GM04504 (cell line): Measurements from ENCODE around the gene ERAP2.
A peak's percentile ranks its signal among the peaks of the same experiment; 100 is the strongest.
"Not testable (repeated sequence)": the region's sequence is repeated elsewhere in the genome, so short reads cannot be mapped to it uniquely, and the experiment has no call there.

Experiments
- DNase-seq: peaks from one replicate; pipeline ENCODE4 v3.0.0-alpha.2; 2012; ENCODE audit warnings: low read depth

The ERAP2 gene, protein sequence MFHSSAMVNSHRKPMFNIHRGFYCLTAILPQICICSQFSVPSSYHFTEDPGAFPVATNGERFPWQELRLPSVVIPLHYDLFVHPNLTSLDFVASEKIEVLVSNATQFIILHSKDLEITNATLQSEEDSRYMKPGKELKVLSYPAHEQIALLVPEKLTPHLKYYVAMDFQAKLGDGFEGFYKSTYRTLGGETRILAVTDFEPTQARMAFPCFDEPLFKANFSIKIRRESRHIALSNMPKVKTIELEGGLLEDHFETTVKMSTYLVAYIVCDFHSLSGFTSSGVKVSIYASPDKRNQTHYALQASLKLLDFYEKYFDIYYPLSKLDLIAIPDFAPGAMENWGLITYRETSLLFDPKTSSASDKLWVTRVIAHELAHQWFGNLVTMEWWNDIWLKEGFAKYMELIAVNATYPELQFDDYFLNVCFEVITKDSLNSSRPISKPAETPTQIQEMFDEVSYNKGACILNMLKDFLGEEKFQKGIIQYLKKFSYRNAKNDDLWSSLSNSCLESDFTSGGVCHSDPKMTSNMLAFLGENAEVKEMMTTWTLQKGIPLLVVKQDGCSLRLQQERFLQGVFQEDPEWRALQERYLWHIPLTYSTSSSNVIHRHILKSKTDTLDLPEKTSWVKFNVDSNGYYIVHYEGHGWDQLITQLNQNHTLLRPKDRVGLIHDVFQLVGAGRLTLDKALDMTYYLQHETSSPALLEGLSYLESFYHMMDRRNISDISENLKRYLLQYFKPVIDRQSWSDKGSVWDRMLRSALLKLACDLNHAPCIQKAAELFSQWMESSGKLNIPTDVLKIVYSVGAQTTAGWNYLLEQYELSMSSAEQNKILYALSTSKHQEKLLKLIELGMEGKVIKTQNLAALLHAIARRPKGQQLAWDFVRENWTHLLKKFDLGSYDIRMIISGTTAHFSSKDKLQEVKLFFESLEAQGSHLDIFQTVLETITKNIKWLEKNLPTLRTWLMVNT

DNA sequence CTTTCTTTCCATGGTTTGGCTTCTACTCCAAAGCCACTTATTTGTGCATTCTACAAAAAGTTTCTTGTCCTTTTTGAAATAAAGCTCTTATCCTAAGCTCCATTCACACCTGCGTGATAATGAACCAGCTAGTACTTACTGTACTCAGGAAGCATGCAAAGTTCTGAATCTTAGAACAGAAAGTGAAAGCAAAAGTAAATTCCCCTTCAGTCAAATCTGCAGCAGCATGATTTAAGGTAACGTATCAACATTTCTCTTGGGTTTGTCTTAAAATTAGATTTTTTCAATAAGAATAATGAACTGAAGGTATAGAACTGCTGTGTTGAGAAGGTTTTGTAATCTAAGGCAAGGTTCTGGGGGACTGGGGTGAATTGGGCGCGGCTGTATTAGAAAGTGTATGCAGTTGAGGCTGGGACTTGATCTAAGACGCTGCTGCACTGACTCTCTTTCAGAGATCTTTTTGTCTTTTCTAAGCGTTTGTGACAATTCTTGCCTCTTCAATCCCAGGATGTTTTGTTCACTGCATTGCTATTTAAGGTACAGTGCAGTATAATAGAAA is at the start of gene ERAP2:
ERAP2 (plus strand) TSS at position 209 of the 559 bp plus-strand sequence. CDS start 3,186 bp downstream, outside the sequence.
- DNase-seq, result no peak

DNA sequence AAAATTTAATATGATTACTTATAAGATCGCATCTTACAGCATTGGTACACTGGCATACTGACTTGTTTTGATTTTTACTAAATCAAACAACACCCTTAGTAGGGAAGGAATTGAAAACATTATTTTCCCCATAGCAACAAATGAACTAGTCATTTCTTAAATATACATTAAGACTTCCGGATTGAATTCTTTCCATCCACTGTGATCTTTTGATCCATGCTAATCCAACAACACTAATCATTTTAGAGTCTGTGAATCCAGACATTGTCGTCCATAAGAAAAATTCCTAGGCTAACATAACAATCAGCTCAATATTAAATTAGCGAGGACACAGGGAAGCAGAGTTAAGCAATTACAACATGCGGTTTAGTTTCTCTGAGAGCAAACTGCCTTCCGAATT is 47.0 kb upstream of the ERAP2 start:
- DNase-seq, result no peak

DNA sequence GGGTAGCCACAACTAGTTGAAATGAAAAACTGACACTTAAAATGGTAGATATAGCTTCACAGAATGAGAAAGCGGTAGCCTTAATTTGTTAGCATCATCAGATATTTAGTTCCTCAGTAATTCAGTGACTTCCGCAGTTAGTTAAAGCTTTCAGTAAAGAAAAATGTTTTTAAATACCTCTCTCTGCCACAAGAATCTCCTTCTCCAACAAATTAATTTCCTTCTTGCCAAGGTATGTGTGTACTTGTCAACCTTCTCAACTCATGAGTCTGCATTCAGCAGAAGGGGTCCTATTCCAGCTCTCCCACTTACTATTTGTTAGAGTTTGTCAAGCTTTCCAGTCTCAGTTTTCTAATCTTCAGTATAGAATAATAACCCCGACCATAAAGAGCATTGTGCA is 42.3 kb upstream of the ERAP2 start:
- no peak for DNase-seq

DNA sequence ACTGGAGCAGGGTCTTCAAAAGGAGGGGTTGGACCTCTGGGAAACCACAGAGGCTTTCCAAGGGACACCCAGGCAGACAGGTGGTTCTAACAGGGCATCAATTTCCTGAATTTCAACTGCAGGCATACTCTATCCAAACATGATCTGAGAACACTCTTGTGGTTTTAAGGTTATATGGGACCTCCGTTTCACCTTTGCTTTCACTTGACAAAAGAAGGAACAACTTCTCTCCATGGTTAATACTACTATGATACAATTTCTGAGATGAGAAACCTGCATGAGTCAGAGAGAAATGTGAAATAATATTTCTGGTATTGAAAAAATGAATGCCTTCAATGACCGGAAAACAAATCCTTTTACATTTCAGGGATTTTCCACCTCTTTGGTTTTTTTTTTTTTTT is 40.5 kb upstream of the ERAP2 start:
- DNase-seq, result no peak

DNA sequence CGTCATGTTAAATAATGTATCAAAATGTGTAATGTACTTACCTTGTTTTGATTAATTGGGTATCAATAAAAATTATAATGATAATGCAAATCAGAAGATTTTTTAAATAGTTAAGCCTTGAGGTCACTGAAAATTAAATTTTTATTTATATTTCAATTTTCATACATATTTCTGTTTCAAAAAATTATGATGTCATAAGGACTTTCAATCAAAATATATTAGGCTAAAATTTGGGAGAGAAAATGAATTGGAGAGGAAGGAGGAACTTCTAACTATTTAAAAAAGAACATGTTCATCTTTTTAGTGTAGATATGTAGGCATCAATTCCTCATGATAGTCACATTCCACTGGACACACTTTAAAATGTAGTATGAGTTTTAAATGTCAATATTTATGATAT is 39.5 kb upstream of the ERAP2 start:
- no peak for DNase-seq

DNA sequence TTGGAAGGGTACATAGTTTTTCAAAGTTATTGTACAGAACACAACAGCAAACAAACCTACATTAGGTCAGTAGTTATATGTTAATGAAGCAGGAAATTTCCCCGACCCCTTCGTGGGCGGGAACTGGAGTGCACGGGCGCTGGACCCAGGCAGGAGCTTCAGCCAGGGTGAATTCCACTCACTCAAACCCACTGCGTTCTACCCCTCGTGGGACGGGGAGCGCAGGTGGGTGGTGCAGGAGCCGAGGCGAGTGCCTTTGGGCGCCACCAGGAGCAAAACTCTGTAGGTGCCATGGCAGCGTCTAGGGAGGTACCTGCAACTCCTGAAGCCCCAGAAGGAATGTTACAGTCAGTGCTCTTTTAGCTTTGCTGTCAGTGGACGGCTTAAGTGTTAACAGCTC is 39.0 kb upstream of the ERAP2 start:
- no peak for DNase-seq

DNA sequence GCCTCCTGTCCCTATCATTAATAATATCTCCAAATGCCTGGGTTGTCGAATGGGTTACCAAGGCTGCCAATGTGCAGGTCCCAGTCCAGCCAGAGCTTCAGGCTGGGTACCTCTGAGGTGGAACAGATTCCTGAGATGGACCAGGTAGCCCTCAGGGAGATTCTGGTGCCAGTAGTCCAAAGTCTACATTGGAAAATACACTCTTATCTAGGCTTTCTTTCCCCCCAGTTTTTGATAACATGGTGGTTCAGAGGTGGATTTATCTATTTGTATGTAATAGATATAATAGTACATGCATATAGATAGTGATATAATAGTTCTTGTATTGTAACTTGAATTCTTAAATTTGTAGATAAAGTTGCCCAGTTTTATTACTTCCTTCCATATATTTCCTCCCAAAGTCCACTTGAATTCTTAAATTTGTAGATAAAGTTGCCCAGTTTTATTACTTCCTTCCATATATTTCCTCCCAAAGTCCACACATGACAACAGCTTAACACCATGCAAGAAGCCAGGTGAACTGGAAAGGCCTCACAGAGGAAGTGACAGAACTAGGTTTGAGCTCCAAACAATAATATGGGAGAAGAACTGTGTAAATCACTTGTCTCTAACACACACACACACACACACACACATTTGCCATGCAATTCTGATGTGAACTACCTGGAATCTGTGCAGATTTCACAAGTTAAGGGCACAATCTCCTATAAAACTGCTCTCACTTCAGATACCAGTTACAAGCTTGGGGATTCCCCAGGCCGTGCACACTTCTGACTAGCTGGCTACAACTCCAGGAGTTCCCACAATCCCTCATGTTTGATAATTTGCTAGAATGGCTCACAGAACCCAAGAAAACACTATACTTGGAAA is 37.9 kb upstream of the ERAP2 start:
- DNase-seq, result no peak

DNA sequence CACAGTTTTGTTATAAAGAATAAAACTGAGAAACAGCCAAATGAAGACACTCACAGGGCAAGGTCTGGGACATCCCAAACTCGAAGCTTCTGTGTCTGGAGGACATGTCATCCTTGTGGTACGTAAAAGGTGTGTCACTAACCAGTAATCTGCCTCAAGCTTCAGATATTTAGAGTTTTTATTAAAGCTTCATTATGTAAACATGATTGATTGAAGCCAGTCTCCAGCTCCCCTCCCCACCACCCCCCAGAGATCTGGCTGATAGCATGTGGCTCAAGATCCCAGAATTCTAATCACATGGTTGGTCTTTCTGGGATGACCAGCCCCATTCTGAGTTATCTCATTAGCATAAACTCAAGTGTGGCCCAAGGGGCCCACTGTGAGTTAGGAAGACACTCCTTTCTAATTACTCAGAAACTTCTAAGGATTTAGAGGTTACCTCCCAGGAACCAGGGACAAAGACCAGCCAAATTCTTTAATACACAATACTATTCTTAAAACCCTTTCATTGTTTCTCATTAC is 37.2 kb upstream of the ERAP2 start:
- DNase-seq, result no peak

DNA sequence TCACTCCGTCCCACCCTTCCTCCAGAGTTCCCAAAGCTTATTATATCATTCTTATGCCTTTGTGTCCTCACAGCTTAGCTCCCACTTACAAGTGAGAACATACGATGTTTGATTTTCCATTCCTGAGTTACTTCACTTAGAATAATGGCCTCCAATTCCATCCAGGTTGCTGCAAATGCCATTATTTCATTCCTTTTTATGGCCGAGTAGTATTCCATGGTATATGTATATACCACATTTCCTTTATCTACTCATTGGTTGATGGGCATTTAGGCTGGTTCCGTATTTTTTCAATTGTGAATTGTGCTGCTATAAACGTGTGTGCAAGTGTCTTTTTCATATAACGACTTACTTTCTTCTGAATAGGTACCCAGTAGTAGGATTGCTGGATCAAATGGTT is 34.4 kb upstream of the ERAP2 start:
- not testable (repeated sequence) for DNase-seq

DNA sequence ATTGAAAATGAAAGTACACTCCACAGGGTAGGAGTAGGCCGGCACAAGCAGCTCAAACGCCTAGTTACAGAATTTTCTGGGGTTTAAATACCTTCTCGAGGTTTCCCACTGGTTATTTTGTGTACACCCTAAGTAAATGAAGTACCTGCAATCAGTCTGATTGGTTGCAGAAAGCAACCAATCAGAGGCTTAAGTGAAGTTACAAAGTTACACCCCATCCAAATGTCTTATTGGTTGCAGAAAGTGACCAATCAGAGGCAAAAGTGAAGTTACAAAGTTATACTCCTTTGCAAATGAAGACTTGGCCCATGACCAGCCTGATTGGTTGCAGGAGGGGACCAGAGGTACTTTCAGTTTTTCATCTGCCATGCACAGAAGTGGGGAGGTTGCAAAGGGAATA is 33.2 kb upstream of the ERAP2 start:
- DNase-seq, result no peak

DNA sequence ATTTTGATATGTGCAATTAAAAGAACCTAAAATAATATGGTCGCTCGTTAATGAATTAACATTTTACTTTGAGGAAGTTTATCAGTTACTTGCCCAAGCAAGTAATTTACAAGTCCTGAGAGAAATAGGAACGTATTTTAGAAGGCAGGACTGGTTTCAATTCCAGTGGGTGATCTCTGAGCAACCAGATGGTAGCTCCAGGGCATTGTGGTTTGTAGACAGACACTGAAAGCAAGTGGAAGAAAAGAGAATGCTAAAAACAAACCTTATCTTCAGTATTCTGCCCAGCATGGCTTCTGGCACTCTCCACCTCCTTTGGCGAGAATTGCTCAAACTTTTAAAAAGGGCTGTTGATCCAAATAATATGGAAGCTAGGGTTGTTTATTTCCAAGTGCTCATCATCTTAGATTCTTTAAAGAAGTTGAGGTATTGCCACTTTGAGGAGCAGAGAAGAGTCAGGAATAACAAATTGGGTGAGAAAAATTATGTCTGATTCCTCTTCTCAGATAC is 31.8 kb upstream of the ERAP2 start:
- DNase-seq, result peak; percentile 29

DNA sequence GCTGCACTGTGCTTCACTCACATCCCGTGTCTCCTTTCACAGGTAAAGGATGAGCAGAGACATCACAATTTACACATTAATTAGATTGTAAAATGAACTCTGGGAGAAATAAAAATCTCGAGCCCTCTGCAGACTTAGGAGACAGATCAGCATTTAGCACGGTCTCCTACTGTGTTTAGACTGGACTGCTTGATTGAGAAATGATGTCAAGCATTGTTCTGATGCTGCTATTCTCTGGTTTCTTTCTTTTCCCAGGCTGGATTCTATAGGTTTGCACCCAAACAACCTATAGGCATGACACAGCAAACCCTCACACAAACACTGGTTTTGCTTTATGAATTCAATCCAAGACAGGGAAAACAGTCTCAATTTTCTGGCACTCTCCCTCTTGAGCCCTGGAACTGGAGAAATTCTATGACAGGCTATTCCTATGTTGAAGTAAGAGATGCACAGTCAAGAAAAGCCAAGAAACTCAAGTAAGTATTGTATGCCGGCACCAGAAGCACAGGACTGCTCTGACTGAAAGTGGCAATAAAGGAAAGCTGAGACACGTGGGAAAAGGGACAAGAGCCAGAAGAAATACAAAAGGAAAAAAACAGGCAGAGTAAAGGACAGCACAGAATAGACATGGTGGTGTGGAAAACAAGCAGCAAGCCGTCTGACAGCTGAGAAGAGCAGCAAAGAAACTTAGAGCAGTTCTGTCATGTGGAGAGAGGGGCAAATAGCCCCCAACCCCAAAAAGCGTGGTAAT is 24.8 kb upstream of the ERAP2 start:
- no peak for DNase-seq

DNA sequence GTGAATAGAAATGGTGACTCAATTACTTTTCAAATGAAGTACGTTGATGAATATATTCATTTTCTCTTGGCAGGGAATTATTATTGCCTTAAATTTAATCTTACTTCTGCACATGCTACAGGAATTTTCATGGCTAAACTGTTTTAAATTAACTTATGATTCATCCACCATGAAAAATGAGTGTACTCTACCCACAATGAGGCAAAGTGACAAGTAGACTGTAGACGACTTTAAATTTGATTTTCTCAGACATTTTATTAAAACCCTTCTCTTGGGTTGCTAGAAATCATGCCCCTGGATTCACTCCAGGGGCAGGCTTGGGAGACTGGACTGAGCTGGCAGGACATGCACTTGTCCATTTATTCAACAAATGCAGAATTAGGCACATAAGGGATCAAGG is 23.5 kb upstream of the ERAP2 start:
- DNase-seq, result no peak

DNA sequence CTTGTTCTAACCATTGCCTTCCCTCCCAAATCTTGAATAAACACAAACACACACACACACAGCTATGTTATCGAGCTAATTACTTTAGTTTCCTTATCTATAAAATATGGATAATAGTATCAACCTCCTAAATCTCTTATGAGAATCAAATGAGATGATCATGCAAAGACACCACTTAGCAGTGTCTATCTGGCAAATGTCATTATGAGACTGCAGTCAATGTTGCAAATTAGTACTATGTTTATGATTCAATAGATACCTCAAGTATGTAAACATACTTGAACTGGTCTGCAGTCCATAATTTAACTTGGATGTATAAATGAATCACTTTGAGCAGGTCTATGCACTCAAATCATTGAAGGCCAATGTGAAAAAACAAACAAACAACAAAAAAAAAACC is 22.2 kb upstream of the ERAP2 start:
- DNase-seq, result no peak

DNA sequence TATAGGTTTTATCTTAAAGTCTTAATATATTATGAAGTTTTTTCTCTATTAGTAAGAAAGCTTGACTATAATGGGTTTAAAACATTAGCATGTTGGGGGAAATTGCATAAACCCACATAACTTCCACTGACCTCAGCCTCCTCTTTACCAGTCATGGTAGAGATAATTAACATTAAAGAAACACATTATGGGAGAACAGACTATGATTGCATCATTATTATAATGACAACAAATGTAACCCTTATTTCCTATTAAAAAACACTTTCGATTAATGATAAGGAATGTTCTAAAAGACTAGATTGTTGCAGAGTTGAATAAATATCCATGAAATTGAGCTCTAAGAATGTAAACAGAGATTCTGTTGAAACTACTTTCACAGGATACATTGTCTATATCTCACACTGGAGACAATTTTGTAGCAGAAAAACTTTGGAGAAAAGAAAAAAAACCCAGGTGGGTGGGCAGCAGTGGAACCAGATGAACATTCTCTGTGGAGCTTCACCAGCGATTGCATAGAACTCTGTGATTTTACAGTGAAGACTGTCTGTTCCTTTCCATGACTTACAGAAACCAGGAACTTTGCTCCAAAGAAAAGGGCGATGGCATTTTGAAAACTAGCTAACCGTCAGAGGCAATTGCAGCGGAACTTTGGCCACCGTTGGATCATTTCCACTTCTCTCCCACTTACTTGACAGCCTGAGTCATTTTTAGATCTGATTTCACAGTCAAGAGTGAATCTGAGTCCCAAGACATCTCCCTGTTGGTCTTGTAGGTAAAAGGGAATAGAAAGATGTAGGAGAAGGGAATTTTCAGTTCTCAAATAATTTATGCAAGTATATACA is 21.0 kb upstream of the ERAP2 start:
- no peak for DNase-seq

DNA sequence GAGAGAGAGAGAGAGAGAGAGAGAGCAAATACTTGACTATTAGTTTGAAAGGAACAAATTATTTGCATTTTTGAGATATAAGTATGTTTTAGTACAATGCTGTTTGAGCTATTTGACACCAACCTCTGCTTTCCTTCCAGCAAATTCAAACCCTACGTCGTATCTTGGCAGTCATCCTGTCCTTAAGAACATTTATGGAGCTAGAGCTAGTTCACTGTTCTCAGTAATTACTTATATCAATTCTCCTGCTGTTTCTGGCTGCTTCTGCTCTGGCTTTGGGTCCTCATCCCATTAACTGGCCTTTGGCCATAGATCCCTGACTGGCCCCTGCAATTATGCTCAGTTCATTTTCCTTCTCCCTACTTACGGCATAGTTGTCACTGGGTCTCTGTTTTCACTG is 19.9 kb upstream of the ERAP2 start:
- no peak for DNase-seq

DNA sequence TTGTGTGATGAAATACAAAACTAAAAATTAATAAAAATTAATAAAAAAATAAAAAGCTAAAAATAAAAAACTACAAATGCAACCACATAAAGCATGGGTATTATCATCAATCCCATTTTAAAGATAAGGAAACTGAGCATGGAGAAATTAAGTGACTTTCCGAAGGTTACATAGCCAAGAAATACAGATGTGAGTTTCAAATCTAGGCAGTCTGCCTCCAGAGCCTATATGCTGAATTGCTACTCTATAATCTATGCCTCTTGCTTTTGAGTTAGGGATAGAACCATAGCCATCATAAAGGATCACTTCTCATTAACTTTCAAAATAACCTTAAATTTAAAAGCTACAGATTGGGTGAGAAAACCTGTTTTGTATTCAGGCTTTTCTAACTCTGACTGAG is 18.8 kb upstream of the ERAP2 start:
- no peak for DNase-seq

DNA sequence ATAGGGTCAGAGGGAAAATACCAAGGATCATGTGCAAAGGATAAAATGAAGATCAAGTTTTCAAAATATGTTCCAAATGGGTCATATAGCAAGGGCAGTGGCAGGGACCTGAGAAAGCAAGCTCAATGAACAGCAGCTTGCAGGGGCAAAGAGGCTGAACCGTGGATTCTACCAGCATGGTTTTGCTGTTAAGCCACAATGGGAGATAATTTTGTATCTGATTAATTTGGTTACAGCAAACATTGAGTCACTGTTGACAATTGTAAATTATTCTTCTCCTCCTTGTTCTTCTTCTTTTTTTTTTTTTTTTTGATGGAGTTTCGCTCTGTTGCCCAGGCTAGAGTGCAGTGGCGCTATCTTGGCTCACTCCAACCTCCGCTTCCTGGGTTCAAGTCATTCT is 18.4 kb upstream of the ERAP2 start:
- DNase-seq, result no peak

DNA sequence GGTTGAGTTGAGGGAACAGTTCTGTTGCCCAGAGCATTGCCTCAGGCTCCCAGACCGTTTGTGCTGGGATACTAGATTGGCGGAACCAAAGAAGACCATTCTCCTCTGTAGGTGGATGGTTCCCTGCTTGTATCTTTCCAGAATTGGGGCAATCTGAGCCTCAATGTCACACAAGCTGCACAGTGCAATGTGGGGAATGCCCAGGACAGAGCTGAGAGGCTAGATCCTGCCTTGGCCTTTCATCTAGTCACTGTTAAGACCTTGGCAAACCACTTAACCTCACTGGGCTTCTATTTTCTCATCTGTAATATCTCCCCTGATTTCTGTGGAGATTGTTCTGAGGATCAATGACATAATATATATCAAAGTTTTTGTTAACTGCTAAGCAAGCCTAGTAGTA is 16.9 kb upstream of the ERAP2 start:
- no peak for DNase-seq

DNA sequence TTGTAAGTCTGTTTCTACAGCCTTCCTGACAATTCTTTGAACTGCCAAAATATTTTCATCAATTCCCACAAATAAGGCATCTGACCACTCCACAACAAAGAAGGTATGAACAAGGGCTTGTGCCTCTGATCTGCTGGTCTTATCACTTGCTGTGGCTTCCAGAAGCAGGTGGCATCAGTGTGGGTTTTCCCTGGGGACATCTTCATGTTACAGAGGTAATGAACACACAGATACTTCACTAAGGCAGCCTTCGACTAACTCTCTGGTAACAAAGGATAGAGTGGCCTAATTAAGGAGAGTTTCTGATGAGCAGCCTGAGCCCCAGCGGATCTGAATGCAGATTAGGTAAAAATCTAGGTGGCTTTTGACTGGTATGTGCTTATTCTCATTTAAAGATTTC is 15.2 kb upstream of the ERAP2 start:
- DNase-seq, result no peak
